IMR-90 (cell line): ENCODE results near the gene REST. TPM values are rescaled to one million over a fixed set of nuclear protein-coding genes. Genes with fewer than 3 reads are reported as not detected.
"Not testable (repeated sequence)": the region's sequence is repeated elsewhere in the genome, so short reads cannot be mapped to it uniquely, and the experiment has no call there.

Source experiments
- ATAC-seq: fragments of 200-7000 bp; cut with Tn5 transposase; 2 replicates; pipeline ENCODE4 v1.9.1; 2020; ENCODE audit warnings: low read depth, mild to moderate bottlenecking, moderate library complexity
- BruUV-seq: library from RNA; stranded (reverse); fragments of 400-500 nt; replicated peaks from 2 replicates; lab custom pipeline; 2021; lab: Mats Ljungman, UMichigan
- CTCF ChIA-PET: fragments of 300-600 bp; formaldehyde crosslinking; extraction: SDS; loops from one replicate; lab custom pipeline; 2021; ENCODE audit warnings: antibody characterized with exemption; lab: Yijun Ruan, JAX
- POLR2A ChIA-PET: fragments of 300-600 bp; sonication (Branson Sonifier 250); formaldehyde crosslinking; loops from one replicate; lab custom pipeline; 2022; ENCODE audit warnings: antibody characterized with exemption; ENCODE audit not compliant: unreplicated experiment; lab: Charles Lee
- DNase-seq: peaks from one replicate; pipeline ENCODE4 v3.0.0; 2013
- H2AFZ ChIP-seq: replicated peaks from 2 replicates; pipeline ENCODE3; 2013; ENCODE audit warnings: low read length, mild to moderate bottlenecking; ENCODE audit not compliant: poor library complexity
- H2AK5ac ChIP-seq: 2 replicates; pipeline ENCODE4 v1.6.1; 2013; ENCODE audit warnings: low read depth, low read length, inconsistent platforms
- H2AK9ac ChIP-seq: replicated peaks from 2 replicates; pipeline ENCODE3; 2013; ENCODE audit warnings: mild to moderate bottlenecking, low read depth, low read length, moderate library complexity; ENCODE audit not compliant: poor library complexity
- H2BK120ac ChIP-seq: 2 replicates; pipeline ENCODE4 v1.6.1; 2013; ENCODE audit warnings: low read depth, low read length, inconsistent platforms
- H2BK15ac ChIP-seq: 3 replicates; pipeline ENCODE4 v1.6.1; 2013; ENCODE audit warnings: low read depth, low read length, inconsistent platforms
- H2BK20ac ChIP-seq: 2 replicates; pipeline ENCODE4 v1.6.1; 2013; ENCODE audit warnings: low read depth, mild to moderate bottlenecking, inconsistent platforms, low read length, moderate library complexity
- H2BK5ac ChIP-seq: 2 replicates; pipeline ENCODE4 v1.6.1; 2013; ENCODE audit warnings: mild to moderate bottlenecking, low read depth, low read length, inconsistent platforms; ENCODE audit not compliant: poor library complexity, severe bottlenecking
- H3K14ac ChIP-seq: replicated peaks from 2 replicates; pipeline ENCODE4 v1.6.1; 2013; ENCODE audit warnings: low read depth, low read length, inconsistent platforms
- H3K18ac ChIP-seq: 2 replicates; pipeline ENCODE4 v1.6.1; 2013; ENCODE audit warnings: low read depth, low read length, control low read depth
- H3K23ac ChIP-seq: 2 replicates; pipeline ENCODE4 v1.6.1; 2013; ENCODE audit warnings: low read depth, low read length, inconsistent platforms
- H3K27ac ChIP-seq: 2 replicates; pipeline ENCODE4 v1.5.1; 2013; ENCODE audit warnings: mild to moderate bottlenecking, control low read depth, low read length; ENCODE audit not compliant: insufficient read depth
- H3K27me3 ChIP-seq: 2 replicates; pipeline ENCODE4 v1.6.1; 2013; ENCODE audit warnings: low read length; ENCODE audit not compliant: control insufficient read depth, insufficient read depth
- H3K36me3 ChIP-seq: 2 replicates; pipeline ENCODE4 v1.6.1; 2013; ENCODE audit warnings: low read length, mixed read lengths; ENCODE audit not compliant: control insufficient read depth, insufficient read depth
- H3K4ac ChIP-seq: 2 replicates; pipeline ENCODE4 v1.6.1; 2013; ENCODE audit warnings: low read depth, low read length, inconsistent platforms
- H3K4me1 ChIP-seq: 2 replicates; pipeline ENCODE4 v1.6.1; 2013; ENCODE audit warnings: low read length, mixed read lengths; ENCODE audit not compliant: control insufficient read depth, insufficient read depth
- H3K4me2 ChIP-seq: 2 replicates; pipeline ENCODE4 v1.6.1; 2013; ENCODE audit warnings: low read depth, mild to moderate bottlenecking, control low read depth, low read length, moderate library complexity
- H3K4me3 ChIP-seq: 2 replicates; pipeline ENCODE4 v1.5.1; 2013; ENCODE audit warnings: low read depth, mild to moderate bottlenecking, control low read depth, low read length, moderate library complexity; ENCODE audit not compliant: insufficient read depth
- H3K56ac ChIP-seq: 2 replicates; pipeline ENCODE4 v1.6.1; 2013; ENCODE audit warnings: low read length, inconsistent platforms; ENCODE audit not compliant: insufficient read depth; ENCODE audit errors: extremely low read depth
- H3K79me1 ChIP-seq, 2 experiments: 2 replicates each; pipeline ENCODE4 v1.6.1; 2013; ENCODE audit warnings: low read length in 2 of 2, inconsistent platforms in 1 of 2, low read depth in 1 of 2
- H3K9ac ChIP-seq: 2 replicates; pipeline ENCODE4 v1.6.1; 2013; ENCODE audit warnings: low read depth, low read length, control low read depth
- H3K9me1 ChIP-seq: 2 replicates; pipeline ENCODE4 v1.6.1; 2013; ENCODE audit warnings: low read length, inconsistent platforms; ENCODE audit not compliant: insufficient read depth
- H3K9me3 ChIP-seq: 2 replicates; pipeline ENCODE4 v1.6.1; 2013; ENCODE audit warnings: low read length; ENCODE audit not compliant: control insufficient read depth, insufficient read depth
- H4K20me1 ChIP-seq: 2 replicates; pipeline ENCODE4 v1.6.1; 2013; ENCODE audit warnings: low read length, inconsistent platforms; ENCODE audit not compliant: insufficient read depth
- H4K5ac ChIP-seq: 2 replicates; pipeline ENCODE4 v1.6.1; 2013; ENCODE audit warnings: mild to moderate bottlenecking, low read depth, low read length, control low read depth
- H4K8ac ChIP-seq, 2 experiments: 2 replicates each; pipeline ENCODE4 v1.6.1; 2013; ENCODE audit warnings: low read depth in 2 of 2, low read length in 2 of 2, control low read depth in 1 of 2, inconsistent platforms in 1 of 2
- H4K91ac ChIP-seq: 2 replicates; pipeline ENCODE4 v1.6.1; 2013; ENCODE audit warnings: low read depth, low read length, inconsistent platforms; ENCODE audit not compliant: insufficient read depth
- BHLHE40 ChIP-seq: fragments of 150-350 bp; IDR thresholded peaks from 2 replicates; pipeline ENCODE4 v1.6.1; 2016; ENCODE audit warnings: mild to moderate bottlenecking, low read depth, low read length
- CHD1 ChIP-seq: IDR thresholded peaks from 2 replicates; pipeline ENCODE4 v1.6.1; 2012; ENCODE audit warnings: low read depth, low read length, improper control_type of control experiment
- MXI1 ChIP-seq: IDR thresholded peaks from 2 replicates; pipeline ENCODE4 v1.6.1; 2012; ENCODE audit warnings: low read depth, mild to moderate bottlenecking, low read length, moderate library complexity, borderline replicate concordance
- NFE2L2 ChIP-seq: fragments of 150-350 bp; IDR thresholded peaks from 2 replicates; pipeline ENCODE4 v1.6.1; 2016; ENCODE audit warnings: low read depth, mild to moderate bottlenecking, low read length
- POLR2A ChIP-seq: IDR thresholded peaks from 2 replicates; pipeline ENCODE4 v1.6.1; 2012; ENCODE audit warnings: mild to moderate bottlenecking, low read depth, low read length
- RCOR1 ChIP-seq: IDR thresholded peaks from 2 replicates; pipeline ENCODE4 v1.6.1; 2012; ENCODE audit warnings: mild to moderate bottlenecking, low read length, improper control_type of control experiment; ENCODE audit not compliant: insufficient replicate concordance
- USF2 ChIP-seq: fragments of 150-350 bp; IDR thresholded peaks from 2 replicates; pipeline ENCODE4 v1.6.1; 2017; ENCODE audit warnings: mild to moderate bottlenecking, antibody characterized with exemption, low read length, low read depth
- WGBS, 2 experiments: methylation state at CpG; one replicate each; pipeline versions ENCODE4 v1.1.5 to v1.1.7; 2013; ENCODE audit warnings: missing lambda C conversion rate in 2 of 2; ENCODE audit not compliant: insufficient read length in 1 of 2; ENCODE audit errors: extremely low coverage in 2 of 2; 5-methylcytosine and 5-hydroxymethylcytosine counted together
- dilution Hi-C: fragments of 300-500 bp; cut with HindIII; formaldehyde crosslinking; loops from one replicate; pipeline ENCODE4 v1.14.3; 2018; ENCODE audit warnings: low sequenced_read_pairs; ENCODE audit not compliant: unreplicated experiment
- in situ Hi-C: fragments of 300-500 bp; cut with MboI; formaldehyde crosslinking; loops from 3 replicates; pipeline ENCODE4 v1.14.3; 2019; ENCODE audit warnings: low sequenced_read_pairs, inconsistent platforms, mixed read lengths
- intact Hi-C: fragments of 100-400 bp; cut with micrococcal nuclease; formaldehyde crosslinking; loops from 2 replicates; pipeline ENCODE4 v1.10.0; 2022
- polyA plus RNA-seq, 3 experiments: library from polyadenylated mRNA; depleted of rRNA; stranded (reverse); fragments of >200 nt; gene quantifications; 2 replicates each; pipeline ENCODE4 v1.2.3, GENCODE V29; 2012; ENCODE audit warnings: low replicate concordance in 1 of 3
- total RNA-seq: library from RNA; depleted of rRNA; stranded (reverse); fragments of >200 nt; gene quantifications from 2 replicates; pipeline ENCODE4 v1.2.3, GENCODE V29; 2012
- TF ChIP-seq, protein P1 (sequence below): conservative IDR thresholded peaks from 2 replicates; pipeline ENCODE4 v1.5.1; 2012; ENCODE audit warnings: mild to moderate bottlenecking, low read depth, low read length, improper control_type of control experiment

REST gene
- total and polyA plus RNA-seq, 2 of the 4 experiments (the other 2 are of a cell fraction): 10.0 to 66.9 TPM

- H2BK5ac ChIP-seq: no peak overlapping the region
- no peak overlapping the region for H3K9ac ChIP-seq
- no peak overlapping the region for H2AK9ac ChIP-seq
- no peak overlapping the region for H4K91ac ChIP-seq
- no peak overlapping the region for H4K5ac ChIP-seq
- no peak overlapping the region for H2BK120ac ChIP-seq
- H3K4me1 ChIP-seq: no peaks in the 10 kb centered on the region
- DNase-seq (no peak), ATAC-seq (no peak)
- H3K27ac ChIP-seq: no peak overlapping the region
- intact Hi-C loops (no loop called here), in situ Hi-C loops (no loop called here), dilution Hi-C loops (no loop called here)
- no peak overlapping the region for H3K14ac ChIP-seq
- no peak overlapping the region for H2AFZ ChIP-seq
- no peak overlapping the region for H2AK5ac ChIP-seq
- H3K9me3 ChIP-seq: no peaks in the 10 kb centered on the region
- H2BK20ac ChIP-seq: no peak overlapping the region
- no peaks in the 10 kb centered on the region for H3K27me3 ChIP-seq
- no peak overlapping the region for H3K4me2 ChIP-seq
- ChIA-PET CTCF (no interaction called here), POLR2A (no interaction called here)
- BruUV-seq: no TSS peak
- no peak overlapping the region for H3K56ac ChIP-seq
- H3K23ac ChIP-seq: no peak overlapping the region
- no peaks in the 10 kb centered on the region for H3K9me1 ChIP-seq
- no peak overlapping the region for H2BK15ac ChIP-seq
- no peaks in the 10 kb centered on the region for H4K20me1 ChIP-seq
- no peak overlapping the region for H3K4me3 ChIP-seq
- no peak overlapping the region for H3K18ac ChIP-seq
- WGBS, 2 experiments: no CpG with 5 or more reads among the region's 5 CpGs
- H3K79me1 ChIP-seq: no peaks in the 10 kb centered on the region
- H4K8ac ChIP-seq: no peak overlapping the region
- no peak overlapping the region for H3K4ac ChIP-seq
- TF ChIP-seq POLR2A: no peak
- no peak for TF ChIP-seq RCOR1
- TF ChIP-seq, protein P1, sequence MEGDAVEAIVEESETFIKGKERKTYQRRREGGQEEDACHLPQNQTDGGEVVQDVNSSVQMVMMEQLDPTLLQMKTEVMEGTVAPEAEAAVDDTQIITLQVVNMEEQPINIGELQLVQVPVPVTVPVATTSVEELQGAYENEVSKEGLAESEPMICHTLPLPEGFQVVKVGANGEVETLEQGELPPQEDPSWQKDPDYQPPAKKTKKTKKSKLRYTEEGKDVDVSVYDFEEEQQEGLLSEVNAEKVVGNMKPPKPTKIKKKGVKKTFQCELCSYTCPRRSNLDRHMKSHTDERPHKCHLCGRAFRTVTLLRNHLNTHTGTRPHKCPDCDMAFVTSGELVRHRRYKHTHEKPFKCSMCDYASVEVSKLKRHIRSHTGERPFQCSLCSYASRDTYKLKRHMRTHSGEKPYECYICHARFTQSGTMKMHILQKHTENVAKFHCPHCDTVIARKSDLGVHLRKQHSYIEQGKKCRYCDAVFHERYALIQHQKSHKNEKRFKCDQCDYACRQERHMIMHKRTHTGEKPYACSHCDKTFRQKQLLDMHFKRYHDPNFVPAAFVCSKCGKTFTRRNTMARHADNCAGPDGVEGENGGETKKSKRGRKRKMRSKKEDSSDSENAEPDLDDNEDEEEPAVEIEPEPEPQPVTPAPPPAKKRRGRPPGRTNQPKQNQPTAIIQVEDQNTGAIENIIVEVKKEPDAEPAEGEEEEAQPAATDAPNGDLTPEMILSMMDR: no peak
- TF ChIP-seq MXI1: no peak
- no peak for TF ChIP-seq NFE2L2
- TF ChIP-seq CHD1: no peak
- no peak for TF ChIP-seq BHLHE40
- no peak for TF ChIP-seq USF2
- H3K36me3 ChIP-seq: no peaks in the 10 kb centered on the region
Observed at GRCh38 chr4:56880572-56880971, 27.1 kb upstream of the REST start.

DNA sequence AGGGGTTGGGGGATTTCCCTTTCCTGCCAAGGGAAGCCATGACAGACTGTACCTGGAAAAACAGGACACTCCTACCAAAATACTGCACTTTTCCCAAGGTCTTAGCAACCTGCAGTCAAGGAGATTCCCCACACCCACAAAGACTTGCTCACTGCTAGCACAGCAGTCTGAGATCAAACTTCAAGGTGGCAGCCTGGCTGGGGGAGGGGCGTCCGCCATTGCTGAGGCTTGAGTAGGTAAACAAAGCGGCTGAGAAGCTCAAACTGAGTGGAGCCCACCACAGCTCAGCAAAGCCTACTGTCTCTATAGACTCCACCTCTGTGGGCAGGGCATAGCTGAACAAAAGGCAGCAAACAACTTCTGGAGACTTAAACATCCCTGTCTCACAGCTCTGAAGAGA, 23.2 kb upstream of the REST start:
- H2BK20ac ChIP-seq, H2AK9ac ChIP-seq, H4K91ac ChIP-seq, H3K18ac ChIP-seq, H3K9me3 ChIP-seq, H4K8ac ChIP-seq, H3K14ac ChIP-seq, H3K27ac ChIP-seq, BruUV-seq, H4K5ac ChIP-seq, in situ Hi-C loops, H2BK120ac ChIP-seq, intact Hi-C loops, H2AFZ ChIP-seq, H3K27me3 ChIP-seq, H3K4me2 ChIP-seq, H3K4me1 ChIP-seq, ATAC-seq, CTCF ChIA-PET, H3K23ac ChIP-seq, H3K9me1 ChIP-seq, H3K56ac ChIP-seq, H2BK5ac ChIP-seq, H2BK15ac ChIP-seq, POLR2A ChIA-PET, H3K9ac ChIP-seq, H3K4ac ChIP-seq, H3K4me3 ChIP-seq, DNase-seq, H3K36me3 ChIP-seq, H2AK5ac ChIP-seq, H3K79me1 ChIP-seq, dilution Hi-C loops, H4K20me1 ChIP-seq: not testable (repeated sequence)
- no CpG with 5 or more reads among the region's 3 CpGs for WGBS, 2 experiments
